SK-N-SH (cell line): Measurements from ENCODE around the gene RIOK1. TPM values are rescaled to one million over a fixed set of nuclear protein-coding genes. Genes with fewer than 3 reads are reported as not detected.

Experiments used
- CTCF ChIA-PET: fragments of 300-600, 350-600 bp; formaldehyde crosslinking; extraction: SDS; loops from one replicate; lab custom pipeline; 2021; lab: Yijun Ruan, JAX
- POLR2A ChIA-PET: fragments of 350-600 bp; sonication (Branson Sonifier 250); formaldehyde crosslinking; extraction: SDS; loops from one replicate; lab custom pipeline; 2020; ENCODE audit warnings: antibody characterized with exemption, inconsistent platforms; lab: Yijun Ruan, JAX
- DNase-seq: peaks from one replicate; pipeline ENCODE4 v3.0.0; 2012
- H2AFZ ChIP-seq: fragments of 200-600 bp; sonication (generic); 2 replicates; pipeline ENCODE4 v1.8.1; 2016; ENCODE audit warnings: antibody characterized with exemption, mild to moderate bottlenecking, low read depth
- H3F3A ChIP-seq: fragments of 200-600 bp; sonication (generic); replicated peaks from 2 replicates; pipeline ENCODE3; 2016; ENCODE audit warnings: antibody characterized with exemption, mild to moderate bottlenecking; ENCODE audit not compliant: insufficient read depth
- H3K27ac ChIP-seq, 2 experiments: fragments of 200-500 bp in 1 of 2; fragments of 200-600 bp in 1 of 2; sonication (Bioruptor generic) in 1 of 2; sonication (generic), shearing (Covaris generic) in 1 of 2; 2 replicates each; pipeline versions ENCODE4 v1.5.1 to v1.6.1; 2014 to 2016; ENCODE audit warnings: low read depth in 2 of 2, inconsistent platforms in 1 of 2, low read length in 1 of 2, mild to moderate bottlenecking in 1 of 2, mixed read lengths in 1 of 2
- H3K27me3 ChIP-seq: fragments of 200-600 bp; sonication (generic), shearing (Covaris generic); 2 replicates; pipeline ENCODE4 v1.6.1; 2016; ENCODE audit warnings: mixed run types; ENCODE audit not compliant: insufficient read depth
- H3K36me3 ChIP-seq, 2 experiments: fragments of 200-500 bp in 1 of 2; fragments of 200-600 bp in 1 of 2; sonication (Bioruptor generic) in 1 of 2; sonication (generic) in 1 of 2; replicated peaks in 1 of 2; 2 replicates each; pipeline versions ENCODE3 to v1.5.1; 2014 to 2016; ENCODE audit warnings: low read length in 1 of 2, mild to moderate bottlenecking in 1 of 2; ENCODE audit not compliant: insufficient read depth in 2 of 2, control insufficient read depth in 1 of 2
- H3K4me1 ChIP-seq, 2 experiments: fragments of 200-500 bp in 1 of 2; fragments of 200-600 bp in 1 of 2; sonication (Bioruptor generic) in 1 of 2; sonication (generic), shearing (Covaris generic) in 1 of 2; 2 replicates each; pipeline versions ENCODE4 v1.5.1 to v1.6.1; 2014 to 2016; ENCODE audit warnings: low read depth in 1 of 2, low read length in 1 of 2, mixed run types in 1 of 2; ENCODE audit not compliant: insufficient read depth in 2 of 2, control insufficient read depth in 1 of 2
- H3K4me2 ChIP-seq: fragments of 200-600 bp; sonication (generic), shearing (Covaris generic); 2 replicates; pipeline ENCODE4 v1.6.1; 2017; ENCODE audit warnings: mixed run types
- H3K4me3 ChIP-seq, 2 experiments: fragments of 200-500 bp in 1 of 2; fragments of 200-600 bp in 1 of 2; sonication (Bioruptor generic) in 1 of 2; sonication (generic), shearing (Covaris generic) in 1 of 2; 2 replicates each; pipeline versions ENCODE4 v1.5.1 to v1.8.1; 2014 to 2016; ENCODE audit warnings: low read depth in 2 of 2, inconsistent platforms in 1 of 2, low read length in 1 of 2, mild to moderate bottlenecking in 1 of 2, mixed read lengths in 1 of 2, moderate library complexity in 1 of 2
- H3K79me2 ChIP-seq: fragments of 200-600 bp; sonication (generic); 2 replicates; pipeline ENCODE4 v1.8.1; 2017; ENCODE audit warnings: mild to moderate bottlenecking; ENCODE audit not compliant: insufficient read depth
- H3K9ac ChIP-seq: fragments of 200-600 bp; sonication (generic); 2 replicates; pipeline ENCODE4 v1.6.1; 2017; ENCODE audit warnings: mixed run types
- H3K9me2 ChIP-seq: fragments of 200-600 bp; sonication (generic); 2 replicates; pipeline ENCODE4 v1.6.1; 2017; ENCODE audit warnings: mixed run types
- H3K9me3 ChIP-seq: fragments of 200-600 bp; sonication (generic); 2 replicates; pipeline ENCODE4 v1.6.1; 2017; ENCODE audit warnings: mixed run types, mild to moderate bottlenecking, moderate library complexity
- H4K20me1 ChIP-seq: fragments of 200-600 bp; sonication (generic); 2 replicates; pipeline ENCODE4 v1.6.1; 2017; ENCODE audit warnings: mild to moderate bottlenecking, mixed run types; ENCODE audit not compliant: insufficient read depth
- FOSL2 ChIP-seq: IDR thresholded peaks from 2 replicates; pipeline ENCODE4 v1.4.0; 2012; ENCODE audit warnings: low read depth, mild to moderate bottlenecking, moderate library complexity, borderline replicate concordance
- GATA2 ChIP-seq: sonication (generic); formaldehyde crosslinking; IDR thresholded peaks from 2 replicates; pipeline ENCODE4 v1.5.0; 2020; ENCODE audit warnings: mild to moderate bottlenecking, missing genetic modification reagents
- MXI1 ChIP-seq: IDR thresholded peaks from 2 replicates; pipeline ENCODE4 v1.6.1; 2012; ENCODE audit warnings: mild to moderate bottlenecking, low read depth, low read length, improper control_type of control experiment
- RFX5 ChIP-seq: IDR thresholded peaks from 2 replicates; pipeline ENCODE4 v1.6.1; 2012; ENCODE audit warnings: mild to moderate bottlenecking, improper control_type of control experiment, low read length
- WGBS: methylation state at CpG from one replicate; pipeline ENCODE4 v1.1.6; 2017; ENCODE audit warnings: low lambda C conversion rate; 5-methylcytosine and 5-hydroxymethylcytosine counted together
- polyA plus RNA-seq, 3 experiments: library from polyadenylated mRNA; depleted of rRNA; stranded (reverse); fragments of >200 nt; gene quantifications; 2 replicates each; pipeline ENCODE4 v1.2.3, GENCODE V29; 2012
- TF ChIP-seq, protein P1 (sequence below): fragments of 150-350 bp; IDR thresholded peaks from 2 replicates; pipeline ENCODE4 v1.6.1; 2016; ENCODE audit warnings: mild to moderate bottlenecking, low read depth, low read length
- TF ChIP-seq, protein P2 (sequence below): fragments of 150-350 bp; IDR thresholded peaks from 2 replicates; pipeline ENCODE4 v1.6.1; 2017; ENCODE audit warnings: antibody characterized with exemption, low read length, low read depth, borderline replicate concordance
- TF ChIP-seq, protein P3 (sequence below): IDR thresholded peaks from 2 replicates; pipeline ENCODE4 v1.4.0; 2012; ENCODE audit warnings: low read depth, borderline replicate concordance
- TF ChIP-seq, protein P4 (sequence below): IDR thresholded peaks from 2 replicates; pipeline ENCODE4 v1.4.0; 2012; ENCODE audit warnings: low read depth

Gene RIOK1
- polyA plus RNA-seq, 1 of the 3 experiments (the other 2 are of a cell fraction), result 18.7 TPM

DNA sequence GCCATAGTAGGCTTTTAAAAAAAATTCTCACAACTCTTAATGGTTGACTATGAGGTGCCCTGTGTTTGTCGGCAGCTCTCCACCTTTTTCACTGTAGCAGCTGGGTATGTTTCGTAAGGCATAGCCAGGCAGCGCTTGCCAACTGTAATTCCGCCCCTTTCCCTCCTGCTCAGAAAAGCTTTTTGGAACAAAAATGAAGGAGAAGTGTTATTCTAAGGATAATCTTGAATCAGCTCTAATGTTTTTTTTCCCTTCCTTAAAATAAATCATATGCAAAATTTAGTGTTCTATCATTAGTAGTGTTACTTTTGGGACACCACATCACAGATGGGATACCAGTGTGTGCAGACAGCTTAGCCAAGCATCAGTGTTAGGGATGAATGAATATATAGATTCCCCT, 21.2 kb downstream of the RIOK1 start:
- WGBS, result 98% methylated on average over 4 of the region's 4 CpGs
- Histone ChIP-seq H3K4me1 (no peaks in the 10 kb centered on the region), H3K4me3 (no peak overlapping the region), H3K27me3 (no peaks in the 10 kb centered on the region), H2AFZ (no peak overlapping the region), H3F3A (no peaks in the 10 kb centered on the region), H3K36me3 (peaks cover 62 to 66% of the 10 kb centered on the region in 2 experiments), H3K4me2 (no peak overlapping the region), H3K79me2 (no peaks in the 10 kb centered on the region), H3K9ac (no peak overlapping the region), H3K9me3 (no peaks in the 10 kb centered on the region), H3K27ac (no peak overlapping the region), H4K20me1 (no peaks in the 10 kb centered on the region), H3K9me2 (no peaks in the 10 kb centered on the region)
- no peak for DNase-seq
- ChIA-PET CTCF (interaction anchor here (2.2 kb wide), 1 partner anchor 135 kb away, joined by 6 read pairs; no protein-coding TSS in a partner anchor), POLR2A (no interaction called here)
- TF ChIP-seq RFX5, result no peak
- TF ChIP-seq, protein P1, sequence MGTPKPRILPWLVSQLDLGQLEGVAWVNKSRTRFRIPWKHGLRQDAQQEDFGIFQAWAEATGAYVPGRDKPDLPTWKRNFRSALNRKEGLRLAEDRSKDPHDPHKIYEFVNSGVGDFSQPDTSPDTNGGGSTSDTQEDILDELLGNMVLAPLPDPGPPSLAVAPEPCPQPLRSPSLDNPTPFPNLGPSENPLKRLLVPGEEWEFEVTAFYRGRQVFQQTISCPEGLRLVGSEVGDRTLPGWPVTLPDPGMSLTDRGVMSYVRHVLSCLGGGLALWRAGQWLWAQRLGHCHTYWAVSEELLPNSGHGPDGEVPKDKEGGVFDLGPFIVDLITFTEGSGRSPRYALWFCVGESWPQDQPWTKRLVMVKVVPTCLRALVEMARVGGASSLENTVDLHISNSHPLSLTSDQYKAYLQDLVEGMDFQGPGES, result no peak

DNA sequence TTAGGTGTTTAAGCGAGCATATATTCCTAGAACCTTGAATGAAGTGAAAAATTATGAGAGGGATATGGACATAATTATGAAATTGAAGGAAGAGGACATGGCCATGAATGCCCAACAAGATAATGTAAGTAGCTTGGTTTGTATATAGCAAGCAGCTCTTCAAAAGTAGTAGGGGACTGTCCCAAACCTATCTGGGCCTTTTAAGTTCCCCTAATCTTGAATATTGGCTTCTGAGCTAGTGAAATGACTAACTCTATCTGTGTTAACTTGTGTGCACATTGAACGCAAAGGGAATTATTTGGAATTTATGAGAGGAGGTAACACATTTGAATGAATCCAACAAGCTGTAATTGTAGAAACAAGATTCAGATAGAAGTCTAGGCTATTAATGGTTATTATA, 21.7 kb downstream of the RIOK1 start:
- 100% methylated on average over 2 of the region's 2 CpGs for WGBS
- Histone ChIP-seq H3K4me2 (no peak overlapping the region), H3K9me3 (no peaks in the 10 kb centered on the region), H2AFZ (no peak overlapping the region), H4K20me1 (no peaks in the 10 kb centered on the region), H3K4me3 (no peak overlapping the region), H3K27ac (no peak overlapping the region), H3K9me2 (no peaks in the 10 kb centered on the region), H3K27me3 (no peaks in the 10 kb centered on the region), H3F3A (no peaks in the 10 kb centered on the region), H3K79me2 (no peaks in the 10 kb centered on the region), H3K9ac (no peak overlapping the region), H3K36me3 (peaks cover 59 to 70% of the 10 kb centered on the region in 2 experiments), H3K4me1 (no peaks in the 10 kb centered on the region)
- ChIA-PET POLR2A (no interaction called here), CTCF (interaction anchor here (2.2 kb wide), 1 partner anchor 135 kb away, joined by 6 read pairs; no protein-coding TSS in a partner anchor)
- no peak for DNase-seq
- no peak for TF ChIP-seq GATA2 (CRISPR knock-in tag)
- TF ChIP-seq, protein P2, sequence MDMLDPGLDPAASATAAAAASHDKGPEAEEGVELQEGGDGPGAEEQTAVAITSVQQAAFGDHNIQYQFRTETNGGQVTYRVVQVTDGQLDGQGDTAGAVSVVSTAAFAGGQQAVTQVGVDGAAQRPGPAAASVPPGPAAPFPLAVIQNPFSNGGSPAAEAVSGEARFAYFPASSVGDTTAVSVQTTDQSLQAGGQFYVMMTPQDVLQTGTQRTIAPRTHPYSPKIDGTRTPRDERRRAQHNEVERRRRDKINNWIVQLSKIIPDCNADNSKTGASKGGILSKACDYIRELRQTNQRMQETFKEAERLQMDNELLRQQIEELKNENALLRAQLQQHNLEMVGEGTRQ, result no peak
- TF ChIP-seq, protein P1, result no peak
- TF ChIP-seq, protein P3, sequence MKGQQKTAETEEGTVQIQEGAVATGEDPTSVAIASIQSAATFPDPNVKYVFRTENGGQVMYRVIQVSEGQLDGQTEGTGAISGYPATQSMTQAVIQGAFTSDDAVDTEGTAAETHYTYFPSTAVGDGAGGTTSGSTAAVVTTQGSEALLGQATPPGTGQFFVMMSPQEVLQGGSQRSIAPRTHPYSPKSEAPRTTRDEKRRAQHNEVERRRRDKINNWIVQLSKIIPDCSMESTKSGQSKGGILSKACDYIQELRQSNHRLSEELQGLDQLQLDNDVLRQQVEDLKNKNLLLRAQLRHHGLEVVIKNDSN, result no peak
- TF ChIP-seq FOSL2, result no peak
- TF ChIP-seq, protein P4, sequence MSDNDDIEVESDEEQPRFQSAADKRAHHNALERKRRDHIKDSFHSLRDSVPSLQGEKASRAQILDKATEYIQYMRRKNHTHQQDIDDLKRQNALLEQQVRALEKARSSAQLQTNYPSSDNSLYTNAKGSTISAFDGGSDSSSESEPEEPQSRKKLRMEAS, result no peak
- TF ChIP-seq MXI1, result no peak
